Measurements from ENCODE around the gene TSC22D3.

Gene TSC22D3

GRCh38 chrX:107674480-107675364, 100.9 kb downstream of the TSC22D3 start:
- Histone ChIP-seq H3K4me3 (ENCODE audit: insufficient read depth, low read length, poor library complexity, severe bottlenecking) (peak overlapping the region; percentile 20), H3K9me3 (ENCODE audit: insufficient read depth, low read length) (no peaks in the 10 kb centered on the region), H3K36me3 (ENCODE audit: low read length) (no peaks in the 10 kb centered on the region), H3K4me2 (ENCODE audit: low read depth, low read length, poor library complexity, severe bottlenecking) (peak overlapping the region; percentile 74), H3F3A (ENCODE audit: insufficient read depth) (peaks cover 26% of the 10 kb centered on the region), H3K27ac (ENCODE audit: low read depth, low read length) (peak overlapping the region; percentile 73), H4K20me1 (ENCODE audit: low read depth, low read length) (no peaks in the 10 kb centered on the region), H3K9ac (ENCODE audit: low read length) (peak overlapping the region; percentile 22; the same call in 1 of the 2 replicates), H3K79me2 (ENCODE audit: insufficient read depth, low read length) (no peaks in the 10 kb centered on the region; the same call in 1 of the 2 replicates), H2AFZ (ENCODE audit: low read depth, low read length, severe bottlenecking) (no peak overlapping the region), H3K27me3 (ENCODE audit: low read length) (no peaks in the 10 kb centered on the region), H3K9me2 (replicated peaks; ENCODE audit: insufficient read depth, low read length) (no peaks in the 10 kb centered on the region)
- TF ChIP-seq EZH2phosphoT487 (conservative IDR thresholded peaks at IDR 0.05; ENCODE audit: low read length) (no peak), CTCF (IDR thresholded peaks at IDR 0.05; ENCODE audit: insufficient read depth, low read length, poor library complexity, severe bottlenecking) (no peak)

- peak overlapping the region; percentile 22; the same call in 1 of the 2 replicates for H3K9ac ChIP-seq (ENCODE audit: low read length)
- no peaks in the 10 kb centered on the region for H3K27me3 ChIP-seq (ENCODE audit: low read length)
- peaks cover 26% of the 10 kb centered on the region for H3F3A ChIP-seq (ENCODE audit: insufficient read depth)
- no peak overlapping the region for H2AFZ ChIP-seq (ENCODE audit: low read depth, low read length, severe bottlenecking)
- peak overlapping the region; percentile 74 for H3K4me2 ChIP-seq (ENCODE audit: low read depth, low read length, poor library complexity, severe bottlenecking)
- peak overlapping the region; percentile 81 for H3K27ac ChIP-seq (ENCODE audit: low read depth, low read length)
- H3K79me2 ChIP-seq (ENCODE audit: insufficient read depth, low read length), result no peaks in the 10 kb centered on the region; the same call in 1 of the 2 replicates
- no peaks in the 10 kb centered on the region for H4K20me1 ChIP-seq (ENCODE audit: low read depth, low read length)
- H3K36me3 ChIP-seq (ENCODE audit: low read length), result no peaks in the 10 kb centered on the region
- peak overlapping the region; percentile 20 for H3K4me3 ChIP-seq (ENCODE audit: insufficient read depth, low read length, poor library complexity, severe bottlenecking)
- no peak for TF ChIP-seq CTCF (IDR thresholded peaks at IDR 0.05; ENCODE audit: insufficient read depth, low read length, poor library complexity, severe bottlenecking)
- no peaks in the 10 kb centered on the region for H3K9me3 ChIP-seq (ENCODE audit: insufficient read depth, low read length)
- H3K9me2 ChIP-seq (replicated peaks; ENCODE audit: insufficient read depth, low read length), result no peaks in the 10 kb centered on the region
Observed at GRCh38 chrX:107673933-107674479, 101.6 kb downstream of the TSC22D3 start.

- H3K9ac ChIP-seq (ENCODE audit: low read length), result no peak overlapping the region; the same call in 1 of the 2 replicates
- no peak overlapping the region for H2AFZ ChIP-seq (ENCODE audit: low read depth, low read length, severe bottlenecking)
- no peaks in the 10 kb centered on the region for H3K9me2 ChIP-seq (replicated peaks; ENCODE audit: insufficient read depth, low read length)
- H3K79me2 ChIP-seq (ENCODE audit: insufficient read depth, low read length), result no peaks in the 10 kb centered on the region; the same call in 1 of the 2 replicates
- H3F3A ChIP-seq (ENCODE audit: insufficient read depth), result peaks cover 26% of the 10 kb centered on the region
- no peaks in the 10 kb centered on the region for H3K9me3 ChIP-seq (ENCODE audit: insufficient read depth, low read length)
- H4K20me1 ChIP-seq (ENCODE audit: low read depth, low read length), result no peaks in the 10 kb centered on the region
- TF ChIP-seq EZH2phosphoT487 (conservative IDR thresholded peaks at IDR 0.05; ENCODE audit: low read length) (no peak), CTCF (IDR thresholded peaks at IDR 0.05; ENCODE audit: insufficient read depth, low read length, poor library complexity, severe bottlenecking) (no peak)
- H3K4me3 ChIP-seq (ENCODE audit: insufficient read depth, low read length, poor library complexity, severe bottlenecking), result no peak overlapping the region
- H3K4me2 ChIP-seq (ENCODE audit: low read depth, low read length, poor library complexity, severe bottlenecking), result peak overlapping the region; percentile 47
- H3K36me3 ChIP-seq (ENCODE audit: low read length), result no peaks in the 10 kb centered on the region
- peak overlapping the region; percentile 81 for H3K27ac ChIP-seq (ENCODE audit: low read depth, low read length)
- H3K27me3 ChIP-seq (ENCODE audit: low read length), result no peaks in the 10 kb centered on the region
Observed at GRCh38 chrX:107673431-107673830, 102.2 kb downstream of the TSC22D3 start.

All from SU-DHL-6 (cell line).